Measurements from ENCODE around the gene CNTN6. TPM values are rescaled to one million over a fixed set of nuclear protein-coding genes. Genes with fewer than 3 reads are reported as not detected.

CNTN6 gene
- total RNA-seq, 1 experiment from 2014 or later = 0.40 TPM

DNA sequence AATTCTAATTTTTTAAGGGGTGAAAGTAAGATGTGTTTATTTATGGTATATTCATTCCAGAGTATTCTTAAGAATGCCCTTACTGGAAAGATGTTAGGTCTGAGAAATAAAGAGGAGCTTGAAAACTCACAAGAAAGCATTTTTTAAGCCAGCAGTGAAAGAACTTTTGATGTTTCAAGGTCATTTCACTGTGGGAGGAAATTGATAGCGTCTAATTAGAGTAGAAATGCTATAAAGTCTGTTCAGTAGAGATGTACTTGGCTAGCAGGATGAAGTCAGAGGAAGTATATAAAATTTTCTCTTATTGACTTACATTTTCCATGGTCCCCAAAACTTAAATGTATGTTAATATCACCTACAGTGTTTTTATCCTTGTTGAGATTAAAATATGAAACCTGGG lies 354.6 kb downstream of the CNTN6 start:
- in situ Hi-C loops (cut with HindIII; ENCODE audit: low pct_unique_long_range_greater_than_20kb, low sequenced_read_pairs) = no loop called here
- no peak for DNase-seq (ENCODE audit: low read depth, low spot score)

DNA sequence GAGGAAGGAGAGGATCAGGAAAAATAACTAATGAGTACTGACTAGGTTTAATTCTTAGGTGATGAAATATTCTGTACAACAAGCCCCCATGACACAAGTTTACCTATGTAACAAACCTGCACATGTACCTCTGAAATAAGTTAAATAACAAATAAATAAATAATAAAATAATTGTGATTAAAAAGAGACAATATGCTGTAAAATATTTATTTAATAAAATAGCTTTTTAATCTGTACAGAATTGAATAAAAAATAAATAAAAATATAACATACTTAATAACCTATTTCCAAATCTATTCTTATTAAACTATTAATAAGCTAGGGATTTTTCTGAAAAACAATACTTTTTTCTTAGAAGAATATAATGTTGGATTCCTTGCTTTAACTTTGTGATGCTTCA lies 355.6 kb downstream of the CNTN6 start:
- in situ Hi-C loops (cut with HindIII; ENCODE audit: low pct_unique_long_range_greater_than_20kb, low sequenced_read_pairs) = no loop called here

More for the DNA sequence above, 355.6 kb downstream of the CNTN6 start:
- no peak for DNase-seq (ENCODE audit: low read depth, low spot score)

Small RNAs within 50 kb of the gene (small RNA-seq; reads per million reads assigned to genes)
- gene CRB3P1 = 0 reads per million in 2 experiments
- gene RN7SL120P = 0 to 0.14 reads per million in 2 experiments
